SIG-M5 treated with dmso at 0.1 percent for 504 hours (cell line): ENCODE data around the gene PHC1.

Experiments
- DNase-seq: peaks from one replicate; lab custom pipeline; 2025; ENCODE audit not compliant: unreplicated experiment; lab: John Stamatoyannopoulos, UW

Gene PHC1

DNA sequence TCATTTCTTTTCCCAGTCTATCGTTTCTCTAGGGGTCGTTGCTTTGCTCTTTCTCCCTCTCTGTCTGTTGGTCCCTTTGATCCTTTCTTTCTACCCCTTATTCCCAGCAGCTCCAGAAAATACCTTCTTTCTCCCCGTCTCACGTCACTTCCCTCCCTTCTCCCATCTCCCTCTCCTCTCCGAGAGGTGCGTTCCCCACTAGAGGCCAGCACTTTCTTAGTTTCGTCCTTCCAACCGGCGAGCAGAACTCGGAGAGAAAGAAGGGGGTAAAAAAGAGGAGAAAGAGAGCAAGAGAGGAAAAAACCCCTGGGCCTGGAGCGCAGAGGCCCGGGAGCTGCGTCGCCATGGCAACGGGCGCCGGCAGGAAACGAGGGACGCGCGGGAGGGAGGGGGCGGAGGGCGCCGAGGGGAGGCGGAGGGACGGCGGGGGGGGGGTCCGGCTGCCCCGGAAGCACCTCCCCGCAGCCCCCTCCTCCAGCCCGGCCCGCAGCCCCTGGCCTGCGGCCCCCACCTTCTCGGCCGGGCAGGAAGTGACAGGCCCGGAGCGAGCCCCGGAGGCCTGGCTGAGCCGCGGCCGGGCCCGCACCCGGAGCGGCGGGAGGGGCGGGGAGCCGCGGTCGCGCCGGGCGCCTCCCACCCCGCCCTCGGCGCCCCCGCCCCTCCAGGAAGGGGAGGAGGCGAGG, at the start of gene PHC1:
PHC1 (plus strand) TSS at position 477 of the 683 bp plus-strand sequence. CDS start 3,169 bp downstream, outside the sequence.
- DNase-seq, result peak; percentile 52

GRCh38 chr12:8866429-8866828, 47.9 kb upstream of the PHC1 start:
- no peak for DNase-seq

- DNase-seq, result no peak
These were observed 47.3 kb upstream of the PHC1 start for GRCh38 chr12:8867009-8867408.

- DNase-seq, result no peak
These were observed 46.5 kb upstream of the PHC1 start for GRCh38 chr12:8867786-8868185.

DNA sequence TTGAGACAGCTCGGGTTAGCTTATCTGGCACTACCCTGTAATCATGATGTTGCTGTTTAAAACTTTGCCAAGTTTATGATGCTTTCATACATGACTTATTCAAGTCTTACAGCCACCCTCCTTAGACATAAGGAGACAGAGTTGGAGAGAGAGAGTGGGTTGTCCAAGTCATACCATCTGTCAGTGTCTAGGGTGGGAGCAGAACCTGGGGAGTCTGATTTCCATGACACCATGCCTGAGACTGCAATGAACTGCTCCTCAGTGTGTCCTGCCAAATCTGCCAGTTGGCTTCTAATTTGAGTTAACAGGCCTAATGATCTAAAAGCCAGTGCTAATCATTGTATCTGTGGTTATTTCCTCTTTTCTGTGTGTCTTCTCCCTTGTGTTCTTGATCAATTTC, 43.7 kb upstream of the PHC1 start:
- DNase-seq, result no peak

GRCh38 chr12:8871068-8871467, 43.2 kb upstream of the PHC1 start:
- DNase-seq, result no peak

DNA sequence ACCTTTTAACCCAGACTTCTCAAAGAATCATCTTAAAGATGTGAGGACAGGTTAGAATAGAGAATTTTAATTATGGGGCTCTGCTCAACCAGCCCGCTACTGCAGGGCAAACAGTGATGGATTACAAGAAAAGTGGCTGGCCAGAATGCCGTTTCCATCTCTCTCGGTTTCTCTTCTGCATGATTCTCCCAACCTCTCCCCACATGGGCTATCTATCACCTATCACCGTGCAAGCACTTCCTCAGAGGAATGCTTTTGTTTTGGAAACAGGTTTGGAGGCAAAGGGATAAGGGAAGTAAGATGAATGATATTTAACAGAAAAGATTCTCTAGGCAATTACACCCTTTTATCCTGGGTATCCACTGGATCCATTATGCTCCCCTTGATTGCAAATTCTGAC, 37.4 kb upstream of the PHC1 start:
- DNase-seq, result no peak

GRCh38 chr12:8886502-8887284, 27.6 kb upstream of the PHC1 start:
- no peak for DNase-seq

GRCh38 chr12:8887285-8887715, 27.0 kb upstream of the PHC1 start:
- no peak for DNase-seq

- peak; percentile 45 for DNase-seq
These were observed 23.8 kb upstream of the PHC1 start for GRCh38 chr12:8890313-8891085.

GRCh38 chr12:8891976-8892375, 22.3 kb upstream of the PHC1 start:
- no peak for DNase-seq

DNA sequence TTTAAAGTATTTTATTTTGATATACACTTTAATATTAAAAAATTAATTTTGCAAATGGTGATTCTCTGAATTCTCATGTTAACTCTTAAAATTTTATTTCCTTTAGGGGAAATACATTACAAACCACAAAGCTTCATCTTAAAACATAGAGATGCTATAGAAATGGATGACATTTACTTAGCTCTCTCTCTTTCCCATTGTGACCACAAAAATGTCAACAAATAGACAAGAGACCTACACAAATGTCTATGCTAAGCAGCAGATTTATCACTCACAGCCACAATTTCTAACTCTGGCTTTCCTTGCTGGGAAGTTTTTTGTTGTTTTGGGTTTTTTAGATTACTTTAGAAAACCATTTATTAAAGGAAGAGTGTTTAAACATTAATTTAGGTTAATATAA, 19.9 kb upstream of the PHC1 start:
- DNase-seq, result no peak

GRCh38 chr12:8894986-8895385, 19.3 kb upstream of the PHC1 start:
- DNase-seq, result no peak

DNA sequence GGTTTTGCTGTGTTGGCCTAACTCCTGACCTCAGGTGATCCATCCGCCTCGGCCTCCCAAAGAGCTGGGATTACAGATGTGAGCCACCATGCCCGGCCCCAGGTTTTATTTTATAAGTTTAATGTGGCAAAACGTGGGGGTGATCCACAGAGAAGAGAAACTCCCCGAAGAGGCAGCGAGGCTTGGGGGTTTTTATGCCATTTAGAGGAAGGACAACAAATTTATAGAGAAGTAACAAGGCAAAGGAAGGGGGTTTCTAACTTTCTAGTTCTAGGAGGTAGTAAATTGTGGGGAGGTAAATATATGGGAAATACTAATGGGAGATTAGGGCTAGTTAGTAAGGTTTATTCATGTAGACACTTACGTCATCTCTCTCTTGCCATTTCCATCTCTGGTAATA, 17.2 kb upstream of the PHC1 start:
- DNase-seq, result no peak

DNA sequence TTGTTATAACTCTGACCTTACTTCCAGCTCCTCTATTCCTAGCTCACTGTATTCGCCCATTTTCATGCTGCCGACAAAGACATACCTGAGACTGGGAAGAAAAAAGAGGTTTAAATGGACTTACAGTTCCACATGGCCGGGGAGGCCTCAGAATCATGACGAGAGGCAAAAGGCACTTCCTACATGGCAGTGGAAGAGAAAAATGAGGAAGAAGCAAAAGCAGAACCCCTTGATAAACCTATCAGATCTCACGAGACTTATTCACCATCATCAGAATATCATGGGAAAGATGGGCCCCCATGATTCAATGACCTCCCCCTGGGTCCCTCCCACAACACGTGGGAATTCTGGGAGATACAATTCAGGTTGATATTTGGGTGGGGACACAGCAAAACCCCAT, 14.5 kb upstream of the PHC1 start:
- peak; percentile 12 for DNase-seq

GRCh38 chr12:8902703-8903102, 11.6 kb upstream of the PHC1 start:
- peak; percentile 57 for DNase-seq

DNA sequence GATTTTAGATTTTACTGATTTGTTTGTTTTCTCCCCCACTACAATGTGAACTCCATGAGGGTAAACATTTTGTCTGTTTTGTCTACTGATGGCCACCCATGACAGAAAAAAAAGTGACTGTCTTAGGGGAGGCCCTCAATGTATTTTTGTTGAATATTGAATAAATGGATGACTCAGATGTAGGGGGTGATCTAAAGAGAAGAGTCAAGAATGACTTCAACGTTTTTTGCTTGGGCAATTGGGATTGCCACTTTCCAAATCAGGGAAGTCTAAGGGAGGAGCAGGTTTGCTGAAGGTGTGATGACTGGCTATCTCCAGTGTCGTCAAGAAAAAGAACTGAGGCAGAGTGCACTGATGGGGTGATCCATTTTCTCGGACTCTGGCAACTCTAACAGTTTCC, 10.7 kb upstream of the PHC1 start:
- no peak for DNase-seq

GRCh38 chr12:8904665-8905064, 9.6 kb upstream of the PHC1 start:
- DNase-seq, result no peak

DNA sequence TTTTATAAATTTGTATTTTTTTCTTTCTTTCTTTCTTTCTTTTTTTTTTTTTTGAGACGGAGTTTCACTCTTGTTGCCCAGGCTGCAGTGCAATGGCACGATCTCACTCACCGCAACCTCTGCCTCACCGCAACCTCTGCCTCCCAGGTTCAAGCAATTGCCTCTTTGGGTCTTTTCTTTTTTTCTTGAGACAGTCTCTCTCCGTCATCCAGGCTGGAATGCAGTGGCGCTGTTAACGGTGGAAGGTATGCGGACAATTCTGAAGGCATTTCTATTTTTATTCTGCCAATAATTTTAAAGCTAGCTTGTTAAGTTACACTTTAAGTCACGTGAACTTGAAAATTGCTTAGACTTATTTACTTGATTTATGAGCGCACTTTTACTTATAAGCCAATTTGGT, 8.8 kb upstream of the PHC1 start:
- no peak for DNase-seq

- DNase-seq, result no peak
These were observed 7.8 kb upstream of the PHC1 start for GRCh38 chr12:8906266-8907180.

DNA sequence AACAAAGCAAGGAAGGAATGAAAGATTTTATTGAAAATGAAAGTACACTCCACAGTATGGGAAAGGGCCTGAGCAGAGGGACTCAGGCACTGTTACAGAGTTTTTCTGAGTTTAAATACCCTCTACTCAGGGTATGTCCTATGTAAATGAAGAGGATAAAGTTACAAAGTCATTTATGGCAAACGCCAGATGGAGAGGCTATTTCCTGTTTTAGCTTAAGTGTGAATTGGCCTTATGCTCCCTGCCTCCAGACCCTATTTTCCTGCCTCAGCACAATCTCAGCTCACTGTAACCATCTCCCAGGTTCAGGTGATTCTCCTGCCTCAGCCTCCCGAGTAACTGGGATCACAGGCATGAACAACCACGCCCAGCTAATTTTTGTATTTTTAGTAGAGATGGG, 6.8 kb upstream of the PHC1 start:
- no peak for DNase-seq
